ENCODE data around the gene GABRA5.

GABRA5 gene

GRCh38 chr15:26875476-26875850, 8.6 kb downstream of the GABRA5 start:
- no peaks in the 10 kb centered on the region for H3K9me3 ChIP-seq (ENCODE audit: control insufficient read depth, low read length)
- no peaks in the 10 kb centered on the region for H3K36me3 ChIP-seq (ENCODE audit: control insufficient read depth, insufficient read depth, low read length)
- no peak for DNase-seq
- no peaks in the 10 kb centered on the region for H3K27me3 ChIP-seq (replicated peaks; ENCODE audit: control insufficient read depth, insufficient read depth, low read length, poor library complexity, severe bottlenecking)
- no peak overlapping the region for H3K27ac ChIP-seq (ENCODE audit: insufficient read depth, low read length, poor library complexity, severe bottlenecking)
- H3K4me3 ChIP-seq (ENCODE audit: insufficient read depth, low read depth, low read length, poor library complexity, severe bottlenecking): no peak overlapping the region
- H3K4me1 ChIP-seq (ENCODE audit: control insufficient read depth, insufficient read depth, low read length, poor library complexity, severe bottlenecking): no peaks in the 10 kb centered on the region

GRCh38 chr15:26877831-26878230, 11.0 kb downstream of the GABRA5 start:
- Histone ChIP-seq H3K4me1 (ENCODE audit: control insufficient read depth, insufficient read depth, low read length, poor library complexity, severe bottlenecking) (no peaks in the 10 kb centered on the region), H3K36me3 (ENCODE audit: control insufficient read depth, insufficient read depth, low read length) (no peaks in the 10 kb centered on the region), H3K4me3 (ENCODE audit: insufficient read depth, low read depth, low read length, poor library complexity, severe bottlenecking) (no peak overlapping the region), H3K27me3 (replicated peaks; ENCODE audit: control insufficient read depth, insufficient read depth, low read length, poor library complexity, severe bottlenecking) (no peaks in the 10 kb centered on the region), H3K27ac (ENCODE audit: insufficient read depth, low read length, poor library complexity, severe bottlenecking) (no peak overlapping the region), H3K9me3 (ENCODE audit: control insufficient read depth, low read length) (no peaks in the 10 kb centered on the region)
- no peak for DNase-seq

GRCh38 chr15:26879706-26880105, 12.8 kb downstream of the GABRA5 start:
- no peaks in the 10 kb centered on the region for H3K27me3 ChIP-seq (replicated peaks; ENCODE audit: control insufficient read depth, insufficient read depth, low read length, poor library complexity, severe bottlenecking)
- DNase-seq: no peak
- no peak overlapping the region for H3K27ac ChIP-seq (ENCODE audit: insufficient read depth, low read length, poor library complexity, severe bottlenecking)
- H3K9me3 ChIP-seq (ENCODE audit: control insufficient read depth, low read length): no peaks in the 10 kb centered on the region
- no peaks in the 10 kb centered on the region for H3K4me1 ChIP-seq (ENCODE audit: control insufficient read depth, insufficient read depth, low read length, poor library complexity, severe bottlenecking)
- H3K36me3 ChIP-seq (ENCODE audit: control insufficient read depth, insufficient read depth, low read length): no peaks in the 10 kb centered on the region
- no peak overlapping the region for H3K4me3 ChIP-seq (ENCODE audit: insufficient read depth, low read depth, low read length, poor library complexity, severe bottlenecking)

GRCh38 chr15:26882112-26882511, 15.2 kb downstream of the GABRA5 start:
- DNase-seq: no peak
- no peaks in the 10 kb centered on the region for H3K27me3 ChIP-seq (replicated peaks; ENCODE audit: control insufficient read depth, insufficient read depth, low read length, poor library complexity, severe bottlenecking)
- no peaks in the 10 kb centered on the region for H3K36me3 ChIP-seq (ENCODE audit: control insufficient read depth, insufficient read depth, low read length)
- no peaks in the 10 kb centered on the region for H3K4me1 ChIP-seq (ENCODE audit: control insufficient read depth, insufficient read depth, low read length, poor library complexity, severe bottlenecking)
- no peak overlapping the region for H3K27ac ChIP-seq (ENCODE audit: insufficient read depth, low read length, poor library complexity, severe bottlenecking)
- H3K4me3 ChIP-seq (ENCODE audit: insufficient read depth, low read depth, low read length, poor library complexity, severe bottlenecking): no peak overlapping the region
- no peaks in the 10 kb centered on the region for H3K9me3 ChIP-seq (ENCODE audit: control insufficient read depth, low read length)

GRCh38 chr15:26882616-26883365, 15.9 kb downstream of the GABRA5 start:
- H3K27ac ChIP-seq (ENCODE audit: insufficient read depth, low read length, poor library complexity, severe bottlenecking): no peak overlapping the region
- no peaks in the 10 kb centered on the region for H3K9me3 ChIP-seq (ENCODE audit: control insufficient read depth, low read length)
- DNase-seq: no peak
- H3K4me3 ChIP-seq (ENCODE audit: insufficient read depth, low read depth, low read length, poor library complexity, severe bottlenecking): no peak overlapping the region
- no peaks in the 10 kb centered on the region for H3K27me3 ChIP-seq (replicated peaks; ENCODE audit: control insufficient read depth, insufficient read depth, low read length, poor library complexity, severe bottlenecking)
- H3K36me3 ChIP-seq (ENCODE audit: control insufficient read depth, insufficient read depth, low read length): no peaks in the 10 kb centered on the region
- no peaks in the 10 kb centered on the region for H3K4me1 ChIP-seq (ENCODE audit: control insufficient read depth, insufficient read depth, low read length, poor library complexity, severe bottlenecking)

GRCh38 chr15:26883466-26883865, 16.6 kb downstream of the GABRA5 start:
- Histone ChIP-seq H3K4me3 (ENCODE audit: insufficient read depth, low read depth, low read length, poor library complexity, severe bottlenecking) (no peak overlapping the region), H3K36me3 (ENCODE audit: control insufficient read depth, insufficient read depth, low read length) (no peaks in the 10 kb centered on the region), H3K9me3 (ENCODE audit: control insufficient read depth, low read length) (no peaks in the 10 kb centered on the region), H3K27me3 (replicated peaks; ENCODE audit: control insufficient read depth, insufficient read depth, low read length, poor library complexity, severe bottlenecking) (no peaks in the 10 kb centered on the region), H3K27ac (ENCODE audit: insufficient read depth, low read length, poor library complexity, severe bottlenecking) (no peak overlapping the region), H3K4me1 (ENCODE audit: control insufficient read depth, insufficient read depth, low read length, poor library complexity, severe bottlenecking) (no peaks in the 10 kb centered on the region)
- no peak for DNase-seq

- Histone ChIP-seq H3K27ac (ENCODE audit: insufficient read depth, low read length, poor library complexity, severe bottlenecking) (no peak overlapping the region), H3K4me3 (ENCODE audit: insufficient read depth, low read depth, low read length, poor library complexity, severe bottlenecking) (no peak overlapping the region), H3K4me1 (ENCODE audit: control insufficient read depth, insufficient read depth, low read length, poor library complexity, severe bottlenecking) (no peaks in the 10 kb centered on the region), H3K36me3 (ENCODE audit: control insufficient read depth, insufficient read depth, low read length) (no peaks in the 10 kb centered on the region), H3K9me3 (ENCODE audit: control insufficient read depth, low read length) (no peaks in the 10 kb centered on the region), H3K27me3 (replicated peaks; ENCODE audit: control insufficient read depth, insufficient read depth, low read length, poor library complexity, severe bottlenecking) (no peaks in the 10 kb centered on the region)
- DNase-seq: no peak
These were observed 19.7 kb downstream of the GABRA5 start for GRCh38 chr15:26886566-26886965.

GRCh38 chr15:26887926-26888666, 21.2 kb downstream of the GABRA5 start:
- Histone ChIP-seq H3K36me3 (ENCODE audit: control insufficient read depth, insufficient read depth, low read length) (no peaks in the 10 kb centered on the region), H3K4me1 (ENCODE audit: control insufficient read depth, insufficient read depth, low read length, poor library complexity, severe bottlenecking) (no peaks in the 10 kb centered on the region), H3K9me3 (ENCODE audit: control insufficient read depth, low read length) (no peaks in the 10 kb centered on the region), H3K4me3 (ENCODE audit: insufficient read depth, low read depth, low read length, poor library complexity, severe bottlenecking) (no peak overlapping the region), H3K27me3 (replicated peaks; ENCODE audit: control insufficient read depth, insufficient read depth, low read length, poor library complexity, severe bottlenecking) (no peaks in the 10 kb centered on the region), H3K27ac (ENCODE audit: insufficient read depth, low read length, poor library complexity, severe bottlenecking) (no peak overlapping the region)
- no peak for DNase-seq

- H3K27ac ChIP-seq (ENCODE audit: insufficient read depth, low read length, poor library complexity, severe bottlenecking): no peak overlapping the region
- H3K36me3 ChIP-seq (ENCODE audit: control insufficient read depth, insufficient read depth, low read length): no peaks in the 10 kb centered on the region
- H3K27me3 ChIP-seq (replicated peaks; ENCODE audit: control insufficient read depth, insufficient read depth, low read length, poor library complexity, severe bottlenecking): no peaks in the 10 kb centered on the region
- no peak overlapping the region for H3K4me3 ChIP-seq (ENCODE audit: insufficient read depth, low read depth, low read length, poor library complexity, severe bottlenecking)
- no peak for DNase-seq
- no peaks in the 10 kb centered on the region for H3K4me1 ChIP-seq (ENCODE audit: control insufficient read depth, insufficient read depth, low read length, poor library complexity, severe bottlenecking)
- H3K9me3 ChIP-seq (ENCODE audit: control insufficient read depth, low read length): no peaks in the 10 kb centered on the region
These were observed 21.9 kb downstream of the GABRA5 start for GRCh38 chr15:26888761-26889160.

- DNase-seq: peak in 1 of 3 donors; percentile 20
- Histone ChIP-seq H3K36me3 (ENCODE audit: control insufficient read depth, insufficient read depth, low read length) (no peaks in the 10 kb centered on the region), H3K4me3 (ENCODE audit: insufficient read depth, low read depth, low read length, poor library complexity, severe bottlenecking) (no peak overlapping the region), H3K4me1 (ENCODE audit: control insufficient read depth, insufficient read depth, low read length, poor library complexity, severe bottlenecking) (no peaks in the 10 kb centered on the region), H3K27me3 (replicated peaks; ENCODE audit: control insufficient read depth, insufficient read depth, low read length, poor library complexity, severe bottlenecking) (no peaks in the 10 kb centered on the region), H3K9me3 (ENCODE audit: control insufficient read depth, low read length) (no peaks in the 10 kb centered on the region), H3K27ac (ENCODE audit: insufficient read depth, low read length, poor library complexity, severe bottlenecking) (no peak overlapping the region)
These were observed 22.5 kb downstream of the GABRA5 start for GRCh38 chr15:26889298-26889898.

All from effector memory CD4-positive, alpha-beta T cell (primary cell).